Natural killer cell (primary cell): ENCODE results near the gene ODAM. TPM values are rescaled to one million over a fixed set of nuclear protein-coding genes. Genes with fewer than 3 reads are reported as not detected.
"Not testable (repeated sequence)": the region's sequence is repeated elsewhere in the genome, so short reads cannot be mapped to it uniquely, and the experiment has no call there.

Experiments
- ATAC-seq, 3 donors: fragments of 150-1000 bp in 2 of 3; fragments of 200-7000 bp in 1 of 3; cut with Tn5 transposase; 1 replicate in 1 of 3; 2 replicates in 2 of 3; pipeline ENCODE4 v1.10.0; 2021; ENCODE audit warnings: mild to moderate bottlenecking in 2 of 3, moderate library complexity in 2 of 3
- DNase-seq, 2 donors: peaks; one replicate each; pipeline versions ENCODE4 v3.0.0 to v3.0.0-alpha.2; 2013 to 2021; ENCODE audit warnings: mixed read lengths in 1 of 2
- H3K27ac ChIP-seq: one replicate; pipeline ENCODE4 v1.5.1; 2013; ENCODE audit warnings: mild to moderate bottlenecking, low read length
- H3K27me3 ChIP-seq: one replicate; pipeline ENCODE4 v1.6.1; 2013; ENCODE audit warnings: low read length; ENCODE audit not compliant: control insufficient read depth, insufficient read depth
- H3K36me3 ChIP-seq: one replicate; pipeline ENCODE4 v1.6.1; 2013; ENCODE audit warnings: low read length; ENCODE audit not compliant: control insufficient read depth, insufficient read depth
- H3K4me1 ChIP-seq: one replicate; pipeline ENCODE4 v1.6.1; 2013; ENCODE audit warnings: low read length; ENCODE audit not compliant: control insufficient read depth, insufficient read depth
- H3K4me3 ChIP-seq: one replicate; pipeline ENCODE4 v1.5.1; 2013; ENCODE audit warnings: low read length
- H3K9me3 ChIP-seq: one replicate; pipeline ENCODE4 v1.6.1; 2013; ENCODE audit warnings: low read length; ENCODE audit not compliant: control insufficient read depth, insufficient read depth
- H3K27ac Mint-ChIP-seq, 2 donors: one replicate each; pipeline ENCODE4 v1.8.0; 2022; ENCODE audit warnings: mild to moderate bottlenecking in 2 of 2, mixed read lengths in 2 of 2, moderate library complexity in 1 of 2
- H3K27me3 Mint-ChIP-seq, 2 donors: one replicate each; pipeline ENCODE4 v1.8.0; 2022; ENCODE audit warnings: low read depth in 2 of 2, mixed read lengths in 2 of 2
- H3K36me3 Mint-ChIP-seq: one replicate; pipeline ENCODE4 v1.8.0; 2022; ENCODE audit warnings: mixed read lengths
- H3K4me1 Mint-ChIP-seq, 2 donors: one replicate each; pipeline ENCODE4 v1.8.0; 2022; ENCODE audit warnings: mixed read lengths in 2 of 2
- H3K4me3 Mint-ChIP-seq: one replicate; pipeline ENCODE4 v1.8.0; 2022; ENCODE audit warnings: mild to moderate bottlenecking, moderate library complexity, mixed read lengths
- H3K9me3 Mint-ChIP-seq, 2 donors: one replicate each; pipeline ENCODE4 v1.8.0; 2022; ENCODE audit warnings: mixed read lengths in 2 of 2
- WGBS: methylation state at CpG from one replicate; pipeline ENCODE4 v1.1.7; 2013; ENCODE audit warnings: missing lambda C conversion rate; ENCODE audit not compliant: insufficient coverage; 5-methylcytosine and 5-hydroxymethylcytosine counted together
- intact Hi-C: fragments of 100-400 bp; cut with micrococcal nuclease; formaldehyde crosslinking; loops from one replicate; pipeline ENCODE4 v1.14.2; 2022
- total RNA-seq, 4 donors: library from RNA; stranded (reverse); fragments of 120-200 nt in 1 of 4; gene quantifications; one replicate each; pipeline versions ENCODE4 v1.2.3 to v1.2.4, GENCODE V29; 2013 to 2022
- TF ChIP-seq, protein P1 (sequence below): fragments of 200-600 bp; IDR thresholded peaks from one replicate; pipeline ENCODE4 v1.8.0; 2022; ENCODE audit warnings: antibody characterized with exemption

ODAM gene
- total RNA-seq, 3 donors from 2014 or later (not counting 1 experiment from before 2014, with no cell fraction given): not detected

DNA sequence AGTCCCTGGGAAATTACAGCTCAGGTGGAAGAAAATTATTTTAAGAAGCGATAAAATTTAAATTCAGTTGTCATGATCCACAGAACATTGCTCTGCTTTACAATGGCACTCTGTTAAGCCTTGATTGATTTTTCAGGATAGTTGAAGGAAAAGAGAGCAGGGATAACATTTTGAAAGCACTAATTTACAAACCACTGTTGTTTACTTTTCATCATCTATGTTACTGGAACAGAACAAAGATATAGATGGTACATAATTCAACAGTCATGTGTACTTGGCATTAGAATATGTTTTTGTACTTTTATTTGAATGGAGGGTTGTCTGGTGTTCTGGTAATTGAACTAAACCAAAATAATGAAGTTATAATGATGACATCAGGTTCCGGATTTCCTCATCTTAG, 2.6 kb upstream of the ODAM start:
- Mint-ChIP-seq H3K27me3 (no peaks in the 10 kb centered on the region), H3K4me3 (no peak overlapping the region), H3K27ac (no peak overlapping the region), H3K36me3 (no peaks in the 10 kb centered on the region), H3K9me3 (no peaks in the 10 kb centered on the region), H3K4me1 (no peaks in the 10 kb centered on the region)
- Histone ChIP-seq H3K27me3 (no peaks in the 10 kb centered on the region), H3K27ac (no peak overlapping the region), H3K4me3 (no peak overlapping the region), H3K36me3 (no peaks in the 10 kb centered on the region), H3K4me1 (no peaks in the 10 kb centered on the region), H3K9me3 (no peaks in the 10 kb centered on the region)
- 89% methylated on average over 1 of the region's 2 CpGs for WGBS
- DNase-seq (no peak), ATAC-seq (no peak)
- TF ChIP-seq, protein P1, sequence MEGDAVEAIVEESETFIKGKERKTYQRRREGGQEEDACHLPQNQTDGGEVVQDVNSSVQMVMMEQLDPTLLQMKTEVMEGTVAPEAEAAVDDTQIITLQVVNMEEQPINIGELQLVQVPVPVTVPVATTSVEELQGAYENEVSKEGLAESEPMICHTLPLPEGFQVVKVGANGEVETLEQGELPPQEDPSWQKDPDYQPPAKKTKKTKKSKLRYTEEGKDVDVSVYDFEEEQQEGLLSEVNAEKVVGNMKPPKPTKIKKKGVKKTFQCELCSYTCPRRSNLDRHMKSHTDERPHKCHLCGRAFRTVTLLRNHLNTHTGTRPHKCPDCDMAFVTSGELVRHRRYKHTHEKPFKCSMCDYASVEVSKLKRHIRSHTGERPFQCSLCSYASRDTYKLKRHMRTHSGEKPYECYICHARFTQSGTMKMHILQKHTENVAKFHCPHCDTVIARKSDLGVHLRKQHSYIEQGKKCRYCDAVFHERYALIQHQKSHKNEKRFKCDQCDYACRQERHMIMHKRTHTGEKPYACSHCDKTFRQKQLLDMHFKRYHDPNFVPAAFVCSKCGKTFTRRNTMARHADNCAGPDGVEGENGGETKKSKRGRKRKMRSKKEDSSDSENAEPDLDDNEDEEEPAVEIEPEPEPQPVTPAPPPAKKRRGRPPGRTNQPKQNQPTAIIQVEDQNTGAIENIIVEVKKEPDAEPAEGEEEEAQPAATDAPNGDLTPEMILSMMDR: no peak
- intact Hi-C loops: no loop called here

DNA sequence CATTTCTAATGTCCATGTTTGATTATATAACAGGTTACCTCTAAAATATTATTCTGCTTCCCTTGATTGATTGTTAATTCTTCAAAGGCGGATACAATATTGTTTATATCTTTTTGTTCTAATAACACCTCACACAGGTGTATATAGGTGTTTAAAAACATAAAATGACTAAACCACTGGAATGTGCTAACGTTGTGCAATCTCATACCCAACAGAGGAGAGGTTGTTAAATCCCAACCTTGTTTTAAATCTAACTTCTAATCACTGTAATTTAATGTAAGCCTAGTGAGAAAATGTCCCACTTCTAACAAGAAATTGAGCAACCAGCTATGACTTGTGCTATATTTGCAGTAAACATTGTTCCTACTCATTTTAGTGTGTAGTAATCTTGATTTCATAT, 1.3 kb downstream of the ODAM start:
- no CpG with 5 or more reads among the region's 2 CpGs for WGBS
- no peaks in the 10 kb centered on the region for H3K9me3 ChIP-seq
- DNase-seq: no peak
- intact Hi-C loops: no loop called here
- Mint-ChIP-seq H3K4me1 (no peaks in the 10 kb centered on the region), H3K27ac (no peak overlapping the region), H3K9me3 (no peaks in the 10 kb centered on the region), H3K36me3 (no peaks in the 10 kb centered on the region), H3K27me3 (no peaks in the 10 kb centered on the region), H3K4me3 (no peak overlapping the region)
- ATAC-seq: no peak
- no peak overlapping the region for H3K4me3 ChIP-seq
- no peaks in the 10 kb centered on the region for H3K4me1 ChIP-seq
- H3K27me3 ChIP-seq: no peaks in the 10 kb centered on the region
- no peaks in the 10 kb centered on the region for H3K36me3 ChIP-seq
- H3K27ac ChIP-seq: no peak overlapping the region
- TF ChIP-seq, protein P1: no peak

DNA sequence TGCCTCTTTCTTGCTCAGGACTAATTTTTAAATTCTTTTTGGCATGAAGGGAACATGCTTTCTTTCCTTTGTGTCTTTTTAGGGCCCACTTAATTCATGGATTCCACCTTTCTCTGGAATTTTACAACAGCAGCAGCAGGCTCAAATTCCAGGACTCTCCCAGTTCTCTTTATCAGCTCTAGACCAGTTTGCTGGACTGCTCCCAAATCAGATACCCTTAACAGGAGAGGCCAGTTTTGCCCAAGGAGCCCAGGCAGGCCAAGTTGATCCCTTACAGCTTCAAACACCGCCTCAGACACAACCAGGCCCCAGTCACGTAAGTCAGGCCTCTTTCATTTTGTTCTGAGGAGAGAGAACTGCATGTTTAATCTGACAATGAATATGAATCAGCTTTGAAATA, 2.3 kb downstream of the ODAM start:
- no peak overlapping the region for H3K27ac ChIP-seq
- no peak for DNase-seq
- no peaks in the 10 kb centered on the region for H3K36me3 ChIP-seq
- H3K4me1 ChIP-seq: no peaks in the 10 kb centered on the region
- intact Hi-C loops: no loop called here
- H3K9me3 ChIP-seq: no peaks in the 10 kb centered on the region
- no CpG with 5 or more reads among the region's 2 CpGs for WGBS
- Mint-ChIP-seq H3K27me3 (no peaks in the 10 kb centered on the region), H3K4me1 (no peaks in the 10 kb centered on the region), H3K4me3 (no peak overlapping the region), H3K36me3 (no peaks in the 10 kb centered on the region), H3K27ac (no peak overlapping the region), H3K9me3 (no peaks in the 10 kb centered on the region)
- no peaks in the 10 kb centered on the region for H3K27me3 ChIP-seq
- no peak for ATAC-seq
- H3K4me3 ChIP-seq: no peak overlapping the region
- TF ChIP-seq, protein P1: no peak

DNA sequence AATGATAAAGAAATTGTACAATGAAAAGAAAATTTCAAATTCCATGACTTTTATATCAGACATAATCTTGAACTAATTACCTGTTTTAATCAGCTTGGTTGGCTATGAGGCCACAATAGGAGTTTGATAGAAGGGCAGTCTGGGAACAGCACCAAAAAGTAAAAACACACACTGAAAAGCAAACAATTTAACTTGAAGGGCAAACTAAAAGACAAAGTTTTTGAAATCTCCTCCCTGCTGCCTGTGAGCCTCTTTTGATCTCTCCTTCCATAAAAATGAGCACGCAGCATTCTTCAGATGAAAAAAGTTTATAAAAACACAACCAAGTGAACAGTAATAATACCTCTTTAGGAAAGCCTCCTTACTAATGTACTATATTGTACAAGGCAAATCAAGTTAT, 8.1 kb downstream of the ODAM start:
- no peak overlapping the region for H3K4me3 Mint-ChIP-seq
- H3K27ac Mint-ChIP-seq: no peak overlapping the region
- H3K27me3 ChIP-seq: no peaks in the 10 kb centered on the region
- H3K9me3 Mint-ChIP-seq: no peaks in the 10 kb centered on the region
- intact Hi-C loops: no loop called here
- no peak for ATAC-seq
- 57% methylated on average over 1 of the region's 1 CpG for WGBS
- H3K27ac ChIP-seq: no peak overlapping the region
- H3K4me1 Mint-ChIP-seq: no peaks in the 10 kb centered on the region
- TF ChIP-seq, protein P1: no peak
- no peaks in the 10 kb centered on the region for H3K4me1 ChIP-seq
- H3K4me3 ChIP-seq: no peak overlapping the region
- no peaks in the 10 kb centered on the region for H3K36me3 ChIP-seq
- no peaks in the 10 kb centered on the region for H3K36me3 Mint-ChIP-seq
- no peaks in the 10 kb centered on the region for H3K27me3 Mint-ChIP-seq
- DNase-seq: no peak
- H3K9me3 ChIP-seq: no peaks in the 10 kb centered on the region

DNA sequence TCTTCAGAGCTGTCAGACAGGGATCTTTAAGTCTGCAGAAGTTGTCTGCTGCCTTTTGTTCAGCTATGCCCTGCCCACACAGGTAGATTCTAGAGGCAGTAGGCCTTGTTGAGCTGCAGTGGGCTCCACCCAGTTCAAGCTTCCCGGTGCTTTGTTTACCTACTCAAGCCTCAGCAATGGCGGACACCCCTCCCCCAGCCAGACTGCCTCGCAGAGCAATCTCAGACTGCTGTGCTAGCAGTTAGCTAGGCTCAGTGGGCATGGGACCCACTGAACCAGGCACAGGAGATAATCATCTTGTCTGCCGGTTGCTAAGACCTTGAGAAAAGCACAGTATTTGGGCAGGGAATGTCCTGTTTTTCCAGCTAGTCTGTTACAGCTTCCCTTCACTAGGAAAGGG, 17.2 kb downstream of the ODAM start:
- H3K4me3 Mint-ChIP-seq, H3K27me3 ChIP-seq, H3K9me3 ChIP-seq, H3K4me1 ChIP-seq, H3K27ac ChIP-seq, H3K27me3 Mint-ChIP-seq, H3K36me3 ChIP-seq, H3K36me3 Mint-ChIP-seq, intact Hi-C loops, H3K27ac Mint-ChIP-seq, DNase-seq, H3K4me1 Mint-ChIP-seq, H3K4me3 ChIP-seq, ATAC-seq: not testable (repeated sequence)
- WGBS: 93% methylated on average over 4 of the region's 4 CpGs
- peaks cover 2 to 10% of the 10 kb centered on the region in 2 donors for H3K9me3 Mint-ChIP-seq

DNA sequence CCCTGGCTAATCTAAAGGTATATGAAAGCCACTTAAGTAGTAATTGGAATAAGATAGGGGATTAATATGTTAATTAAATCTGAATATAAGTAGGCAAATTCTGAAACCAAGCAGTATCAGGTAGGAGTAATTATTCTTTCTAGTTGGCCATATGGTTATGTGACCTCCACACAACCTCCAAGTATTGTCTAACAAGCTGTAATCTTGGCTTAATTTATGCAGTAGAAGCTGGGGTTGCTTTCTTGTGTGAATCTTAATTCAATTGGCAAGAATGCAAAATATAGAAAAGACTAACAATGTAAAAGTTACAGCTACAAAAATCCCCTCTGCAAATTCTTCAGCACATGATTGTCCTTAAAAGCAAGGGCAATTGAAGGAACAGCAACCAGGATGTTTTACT, 20.6 kb downstream of the ODAM start:
- H3K36me3 ChIP-seq, H3K4me1 ChIP-seq, H3K27me3 ChIP-seq, DNase-seq, H3K4me3 Mint-ChIP-seq, ATAC-seq, H3K4me1 Mint-ChIP-seq, H3K9me3 ChIP-seq, H3K27ac Mint-ChIP-seq, intact Hi-C loops, H3K36me3 Mint-ChIP-seq, H3K27me3 Mint-ChIP-seq, H3K4me3 ChIP-seq, H3K27ac ChIP-seq, H3K9me3 Mint-ChIP-seq: not testable (repeated sequence)
